ENCODE data around the gene SLC9A9.

The SLC9A9 gene

DNA sequence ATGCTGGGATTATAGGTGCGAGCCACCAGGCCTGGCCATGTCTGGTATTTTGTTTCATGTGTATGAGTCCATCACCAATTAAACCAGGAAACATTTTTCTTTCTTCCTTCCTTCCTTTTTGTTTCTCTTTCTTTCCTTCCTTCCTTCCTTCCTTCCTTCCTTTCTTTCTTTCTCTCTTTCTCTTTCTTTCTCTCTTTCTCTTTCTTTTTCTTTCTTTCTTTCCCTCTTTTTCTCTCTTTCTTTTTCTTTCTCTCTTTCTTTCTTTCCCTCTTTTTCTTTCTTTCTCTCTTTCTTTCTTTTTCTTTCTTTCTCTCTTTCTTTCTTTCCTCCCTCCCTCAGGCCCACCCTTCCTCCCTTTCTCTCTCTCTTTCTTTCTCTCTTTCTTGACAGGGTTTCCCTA is 83.4 kb downstream of the SLC9A9 start:
- Histone ChIP-seq H4K20me1 (ENCODE audit: insufficient read depth, low read length) (no peaks in the 10 kb centered on the region), H3K27ac (ENCODE audit: low read length) (no peak overlapping the region), H3K9me3 (ENCODE audit: insufficient read depth, low read length, severe bottlenecking) (no peaks in the 10 kb centered on the region), H3K4me2 (ENCODE audit: insufficient read depth, low read length) (no peak overlapping the region), H3K9ac (ENCODE audit: low read depth, low read length) (no peak overlapping the region), H2AFZ (ENCODE audit: low read depth, low read length) (no peak overlapping the region), H3K79me2 (ENCODE audit: insufficient read depth, low read length) (no peaks in the 10 kb centered on the region), H3K4me1 (ENCODE audit: insufficient read depth, low read length) (peaks cover 10% of the 10 kb centered on the region), H3K36me3 (ENCODE audit: insufficient read depth, low read length) (no peaks in the 10 kb centered on the region), H3K4me3 (ENCODE audit: low read depth in 1 of 2, low read length in 2 of 2) (no peak overlapping the region), H3K27me3 (ENCODE audit: insufficient read depth, low read length, poor library complexity) (no peaks in the 10 kb centered on the region)
- ATAC-seq (ENCODE audit: insufficient read depth, low read depth) (no peak), DNase-seq (no peak)
- TF ChIP-seq EZH2 (IDR thresholded peaks at IDR 0.05; ENCODE audit: borderline replicate concordance, low read depth, low read length, severe bottlenecking) (no peak), CTCF (IDR thresholded peaks at IDR 0.05; ENCODE audit: borderline replicate concordance, extremely low read depth, low read length, poor library complexity, severe bottlenecking) (no peak)

DNA sequence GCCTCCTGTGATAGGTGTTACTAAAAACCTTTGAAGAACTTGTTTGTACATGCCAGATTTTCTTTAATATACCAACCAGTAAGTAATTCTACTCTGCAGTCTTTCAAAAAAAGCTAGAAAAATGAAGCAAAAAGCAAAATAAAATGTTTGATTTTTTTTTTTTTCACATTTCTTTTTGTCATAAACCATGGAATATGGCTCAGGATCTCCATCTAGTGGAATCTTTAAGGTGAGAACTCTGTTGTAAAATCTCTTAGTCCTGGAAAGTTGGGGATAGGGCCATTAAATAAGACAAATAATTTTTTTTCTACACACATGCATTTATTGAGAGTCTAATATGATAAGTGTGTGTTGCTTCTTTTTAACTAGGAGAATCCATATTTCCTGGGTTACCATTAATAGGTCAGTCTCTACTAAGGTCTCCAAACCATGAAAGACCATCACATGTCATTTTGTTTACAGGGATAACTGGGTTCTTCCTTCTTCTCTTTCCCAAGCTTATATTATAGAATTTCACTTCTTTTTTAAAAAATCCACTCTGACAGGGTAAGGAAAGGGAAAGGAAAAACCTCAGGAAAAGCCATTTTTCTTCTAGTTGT is 84.6 kb downstream of the SLC9A9 start:
- Histone ChIP-seq H3K4me1 (ENCODE audit: insufficient read depth, low read length) (0 out of 2 replicates have a peak, but pooled peaks cover 4% of the 10 kb centered on the region), H3K27me3 (ENCODE audit: insufficient read depth, low read length, poor library complexity) (no peaks in the 10 kb centered on the region), H3K9ac (ENCODE audit: low read depth, low read length) (no peak overlapping the region), H3K4me2 (ENCODE audit: insufficient read depth, low read length) (no peak overlapping the region), H4K20me1 (ENCODE audit: insufficient read depth, low read length) (no peaks in the 10 kb centered on the region), H3K36me3 (ENCODE audit: insufficient read depth, low read length) (no peaks in the 10 kb centered on the region), H3K79me2 (ENCODE audit: insufficient read depth, low read length) (no peaks in the 10 kb centered on the region), H3K4me3 (ENCODE audit: low read depth in 1 of 2, low read length in 2 of 2) (no peak overlapping the region), H3K9me3 (ENCODE audit: insufficient read depth, low read length, severe bottlenecking) (no peaks in the 10 kb centered on the region), H3K27ac (ENCODE audit: low read length) (no peak overlapping the region), H2AFZ (ENCODE audit: low read depth, low read length) (no peak overlapping the region)
- ATAC-seq (ENCODE audit: insufficient read depth, low read depth), result peak; percentile 66
- TF ChIP-seq CTCF (IDR thresholded peaks at IDR 0.05; ENCODE audit: borderline replicate concordance, extremely low read depth, low read length, poor library complexity, severe bottlenecking) (peak; percentile 63), EZH2 (IDR thresholded peaks at IDR 0.05; ENCODE audit: borderline replicate concordance, low read depth, low read length, severe bottlenecking) (no peak)
- no peak for DNase-seq

GRCh38 chr3:143757691-143758090 is 90.6 kb downstream of the SLC9A9 start:
- Histone ChIP-seq H3K9me3 (ENCODE audit: insufficient read depth, low read length, severe bottlenecking) (no peaks in the 10 kb centered on the region), H3K4me1 (ENCODE audit: insufficient read depth, low read length) (peaks cover 12% of the 10 kb centered on the region), H2AFZ (ENCODE audit: low read depth, low read length) (no peak overlapping the region), H3K4me2 (ENCODE audit: insufficient read depth, low read length) (no peak overlapping the region), H4K20me1 (ENCODE audit: insufficient read depth, low read length) (no peaks in the 10 kb centered on the region), H3K4me3 (ENCODE audit: low read depth in 1 of 2, low read length in 2 of 2) (no peak overlapping the region), H3K36me3 (ENCODE audit: insufficient read depth, low read length) (no peaks in the 10 kb centered on the region), H3K27me3 (ENCODE audit: insufficient read depth, low read length, poor library complexity) (no peaks in the 10 kb centered on the region), H3K27ac (ENCODE audit: low read length) (no peak overlapping the region), H3K79me2 (ENCODE audit: insufficient read depth, low read length) (no peaks in the 10 kb centered on the region), H3K9ac (ENCODE audit: low read depth, low read length) (no peak overlapping the region)
- DNase-seq, result no peak
- ATAC-seq (ENCODE audit: insufficient read depth, low read depth), result no peak
- TF ChIP-seq EZH2 (IDR thresholded peaks at IDR 0.05; ENCODE audit: borderline replicate concordance, low read depth, low read length, severe bottlenecking) (no peak), CTCF (IDR thresholded peaks at IDR 0.05; ENCODE audit: borderline replicate concordance, extremely low read depth, low read length, poor library complexity, severe bottlenecking) (no peak)

Data from DND-41 (cell line).